GM12891 (cell line): ENCODE measurements around the gene PNMT.

Source experiments
- PAX5 ChIP-seq: IDR thresholded peaks from 2 replicates; pipeline ENCODE4 v1.6.1; 2011; ENCODE audit warnings: low read length, moderate library complexity, mild to moderate bottlenecking; ENCODE audit not compliant: insufficient read depth, severe bottlenecking
- POLR2A ChIP-seq: IDR thresholded peaks from 2 replicates; pipeline ENCODE4 v1.6.1; 2011; ENCODE audit warnings: low read depth, low read length, control low read depth
- POLR2AphosphoS5 ChIP-seq: IDR thresholded peaks from 2 replicates; pipeline ENCODE4 v1.6.1; 2011; ENCODE audit warnings: low read depth, low read length, control low read depth
- POU2F2 ChIP-seq: IDR thresholded peaks from 2 replicates; pipeline ENCODE4 v1.6.1; 2011; ENCODE audit warnings: low read depth, mild to moderate bottlenecking, control low read depth, low read length, moderate library complexity
- TAF1 ChIP-seq: IDR thresholded peaks from 2 replicates; pipeline ENCODE4 v1.6.1; 2011; ENCODE audit warnings: low read depth, low read length, control low read depth

DNA sequence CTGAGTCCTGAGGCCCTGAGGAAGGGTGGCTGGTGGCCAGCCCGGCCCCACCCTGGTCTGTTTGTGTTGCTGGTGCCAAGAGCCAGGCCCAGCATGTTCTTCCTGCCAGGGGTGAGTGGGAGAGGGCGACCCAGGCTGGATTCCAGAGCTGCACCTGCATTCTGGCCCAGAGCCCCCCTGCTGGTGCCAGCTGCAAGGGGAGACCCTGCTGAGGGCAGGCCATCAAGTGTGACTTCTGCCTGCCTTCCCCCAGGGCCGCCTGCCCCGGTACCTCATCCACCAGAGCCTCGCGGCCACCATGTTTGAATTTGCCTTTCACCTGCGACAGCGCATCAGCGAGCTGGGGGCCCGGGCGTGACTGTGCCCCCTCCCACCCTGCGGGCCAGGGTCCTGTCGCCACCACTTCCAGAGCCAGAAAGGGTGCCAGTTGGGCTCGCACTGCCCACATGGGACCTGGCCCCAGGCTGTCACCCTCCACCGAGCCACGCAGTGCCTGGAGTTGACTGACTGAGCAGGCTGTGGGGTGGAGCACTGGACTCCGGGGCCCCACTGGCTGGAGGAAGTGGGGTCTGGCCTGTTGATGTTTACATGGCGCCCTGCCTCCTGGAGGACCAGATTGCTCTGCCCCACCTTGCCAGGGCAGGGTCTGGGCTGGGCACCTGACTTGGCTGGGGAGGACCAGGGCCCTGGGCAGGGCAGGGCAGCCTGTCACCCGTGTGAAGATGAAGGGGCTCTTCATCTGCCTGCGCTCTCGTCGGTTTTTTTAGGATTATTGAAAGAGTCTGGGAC lies 5.5 kb upstream of the PNMT start:
- TF ChIP-seq TAF1 (no peak), POLR2A (no peak), POLR2AphosphoS5 (no peak), POU2F2 (no peak), PAX5 (no peak)
